Endothelial cell of umbilical vein (primary cell): ENCODE data around the gene NIF3L1. TPM values are rescaled to one million over a fixed set of nuclear protein-coding genes. Genes with fewer than 3 reads are reported as not detected.

Source experiments
- BruUV-seq: library from RNA; stranded (reverse); fragments of 400-500 nt; replicated peaks from 2 replicates; lab custom pipeline; 2021; lab: Mats Ljungman, UMichigan
- CTCF ChIA-PET: fragments of 300-600, 350-600 bp; sonication (Branson Sonifier 250); formaldehyde crosslinking; loops from one replicate; lab custom pipeline; 2021; ENCODE audit warnings: antibody characterized with exemption, inconsistent platforms; lab: Charles Lee
- POLR2A ChIA-PET: fragments of 300-600, 350-600 bp; sonication (Branson Sonifier 250); formaldehyde crosslinking; loops from one replicate; lab custom pipeline; 2021; ENCODE audit warnings: antibody characterized with exemption, inconsistent platforms; lab: Charles Lee
- DNase-seq: peaks from one replicate; pipeline ENCODE4 v3.0.0-alpha.2; 2011; ENCODE audit warnings: low read depth, low spot score
- FAIRE-seq: peaks from 2 replicates; lab custom pipeline; 2011; peaks lifted over from hg19 to GRCh38; lab: Jason Lieb, UNC
- H2AFZ ChIP-seq: 2 replicates; pipeline ENCODE4 v1.6.0; 2012; ENCODE audit warnings: low read depth, low read length, control low read depth, inconsistent platforms
- H3K27ac ChIP-seq: 2 replicates; pipeline ENCODE4 v1.5.1; 2011; ENCODE audit warnings: low read depth, mild to moderate bottlenecking, control low read depth, low read length, moderate library complexity; ENCODE audit not compliant: insufficient read depth
- H3K27me3 ChIP-seq, 2 experiments: 2 replicates each; pipeline versions ENCODE4 v1.6.0 to v1.6.1; 2011; ENCODE audit warnings: low read length in 2 of 2, mixed read lengths in 1 of 2; ENCODE audit not compliant: control insufficient read depth in 2 of 2, insufficient read depth in 2 of 2
- H3K36me3 ChIP-seq, 2 experiments: 2 replicates in 1 of 2; 3 replicates in 1 of 2; pipeline ENCODE4 v1.5.1; 2011; ENCODE audit warnings: low read length in 2 of 2, mild to moderate bottlenecking in 1 of 2, moderate library complexity in 1 of 2; ENCODE audit not compliant: control insufficient read depth in 2 of 2, insufficient read depth in 2 of 2; ENCODE audit errors: extremely low read depth in 1 of 2
- H3K4me1 ChIP-seq: 3 replicates; pipeline ENCODE4 v1.5.1; 2011; ENCODE audit warnings: mild to moderate bottlenecking, low read length; ENCODE audit not compliant: control insufficient read depth, insufficient read depth; ENCODE audit errors: extremely low read depth
- H3K4me2 ChIP-seq: 2 replicates; pipeline ENCODE4 v1.6.1; 2011; ENCODE audit warnings: low read length, control low read depth, mixed read lengths; ENCODE audit not compliant: insufficient read depth
- H3K4me3 ChIP-seq, 3 experiments: fragments of 200-600 bp in 1 of 3; sonication (generic), shearing (Covaris generic) in 1 of 3; replicated peaks in 1 of 3; 2 replicates each; pipeline ENCODE4 v1.5.1; 2011 to 2016; ENCODE audit warnings: control low read depth in 3 of 3, low read length in 3 of 3, mild to moderate bottlenecking in 2 of 3, inconsistent platforms in 1 of 3, low read depth in 1 of 3, moderate library complexity in 1 of 3; ENCODE audit not compliant: insufficient read depth in 1 of 3
- H3K79me2 ChIP-seq: 2 replicates; pipeline ENCODE4 v1.6.0; 2012; ENCODE audit warnings: low read length, inconsistent platforms; ENCODE audit not compliant: control insufficient read depth, insufficient read depth
- H3K9ac ChIP-seq: replicated peaks from 2 replicates; pipeline ENCODE3; 2011; ENCODE audit warnings: low read length, control low read depth; ENCODE audit not compliant: insufficient read depth; ENCODE audit errors: extremely low read depth
- H3K9me1 ChIP-seq: replicated peaks from 3 replicates; pipeline ENCODE4 v1.6.0; 2011; ENCODE audit warnings: mild to moderate bottlenecking, low read length; ENCODE audit not compliant: control insufficient read depth, insufficient read depth; ENCODE audit errors: extremely low read depth
- H3K9me3 ChIP-seq: replicated peaks from 2 replicates; pipeline ENCODE4 v1.5.1; 2012; ENCODE audit warnings: low read length, inconsistent platforms; ENCODE audit not compliant: control insufficient read depth, insufficient read depth
- H4K20me1 ChIP-seq: replicated peaks from 2 replicates; pipeline ENCODE3; 2011; ENCODE audit warnings: mild to moderate bottlenecking, low read length; ENCODE audit not compliant: control insufficient read depth, insufficient read depth; ENCODE audit errors: extremely low read depth
- CTCF ChIP-seq, 2 donors: IDR thresholded peaks; 1 replicate in 1 of 2; 2 replicates in 1 of 2; pipeline ENCODE4 v1.5.1; 2011; ENCODE audit warnings: low read length in 2 of 2, mild to moderate bottlenecking in 2 of 2, moderate library complexity in 2 of 2, control low read depth in 1 of 2, inconsistent platforms in 1 of 2, low read depth in 1 of 2; ENCODE audit not compliant: insufficient read depth in 1 of 2; ENCODE audit errors: extremely low read depth in 1 of 2
- EZH2 ChIP-seq: IDR thresholded peaks from 2 replicates; pipeline ENCODE4 v1.6.1; 2012; ENCODE audit warnings: borderline replicate concordance, low read depth, mild to moderate bottlenecking, moderate library complexity, low read length, inconsistent platforms; ENCODE audit not compliant: severe bottlenecking
- FOS ChIP-seq: IDR thresholded peaks from 2 replicates; pipeline ENCODE4 v1.6.1; 2011; ENCODE audit warnings: mild to moderate bottlenecking, low read length, moderate library complexity, borderline replicate concordance; ENCODE audit not compliant: insufficient read depth
- GATA2 ChIP-seq: IDR thresholded peaks from 2 replicates; pipeline ENCODE4 v1.7.0; 2011; ENCODE audit warnings: low read depth, mild to moderate bottlenecking, moderate library complexity, mixed read lengths, low read length; ENCODE audit not compliant: insufficient read length, insufficient read depth
- JUN ChIP-seq: IDR thresholded peaks from 2 replicates; pipeline ENCODE4 v1.6.1; 2011; ENCODE audit warnings: borderline replicate concordance, low read depth; ENCODE audit not compliant: insufficient read length, insufficient read depth
- MAX ChIP-seq: IDR thresholded peaks from 2 replicates; pipeline ENCODE4 v1.6.1; 2011; ENCODE audit not compliant: insufficient read depth, insufficient read length
- MYC ChIP-seq: IDR thresholded peaks from one replicate; pipeline ENCODE4 v1.6.1; 2011; ENCODE audit warnings: mild to moderate bottlenecking, low read depth, low read length
- POLR2A ChIP-seq: IDR thresholded peaks from 2 replicates; pipeline ENCODE4 v1.6.1; 2012; ENCODE audit warnings: low read depth, mild to moderate bottlenecking, control low read depth, low read length
- POLR2AphosphoS5 ChIP-seq: IDR thresholded peaks from 2 replicates; pipeline ENCODE4 v1.6.1; 2012; ENCODE audit warnings: low read depth, mild to moderate bottlenecking, control low read depth, low read length, moderate library complexity; ENCODE audit not compliant: insufficient read depth
- dilution Hi-C: fragments of 300-500 bp; cut with MboI; formaldehyde crosslinking; loops from one replicate; pipeline ENCODE4 v1.15.0; 2019; ENCODE audit warnings: low sequenced_read_pairs; ENCODE audit not compliant: extremely low pct_ligation_motif_present
- intact Hi-C: fragments of 100-400 bp; cut with micrococcal nuclease; formaldehyde crosslinking; loops from one replicate; pipeline ENCODE4 v1.10.0; 2022
- polyA plus RNA-seq, 4 experiments: library from polyadenylated mRNA; depleted of rRNA in 3 of 4; stranded (reverse) in 3 of 4; unstranded in 1 of 4; fragments of >200 nt; gene quantifications; 2 replicates each; pipeline versions ENCODE4 v1.2.1 to v1.2.3, GENCODE V29; 2011 to 2012; ENCODE audit warnings: missing spikeins in 1 of 4
- total RNA-seq: library from RNA; stranded (reverse); gene quantifications from 2 replicates; pipeline ENCODE4 v1.2.3, GENCODE V29; 2021

Gene NIF3L1
- total and polyA plus RNA-seq, 2 donors (not counting 3 experiments of a cell fraction or from before 2014, with no cell fraction given) = 16.3 to 37.5 TPM

- intact Hi-C loops = no loop called here
- no TSS peak for BruUV-seq
These were observed 56.2 kb downstream of the NIF3L1 start for GRCh38 chr2:200945395-200945729.

GRCh38 chr2:200950378-200950777 lies 61.2 kb downstream of the NIF3L1 start:
- FAIRE-seq (no peak), DNase-seq (no peak)
- no peak overlapping the region for H3K4me2 ChIP-seq
- no peak overlapping the region for H3K27ac ChIP-seq
- no peaks in the 10 kb centered on the region for H3K9me1 ChIP-seq
- no peaks in the 10 kb centered on the region for H3K79me2 ChIP-seq
- no peaks in the 10 kb centered on the region for H4K20me1 ChIP-seq
- CTCF ChIA-PET = interaction anchor here (1.2 kb wide), 1 partner anchor 119 kb away, joined by 4 read pairs; no protein-coding TSS in a partner anchor
- H3K4me3 ChIP-seq = no peak overlapping the region
- no peak overlapping the region for H2AFZ ChIP-seq
- no peak for TF ChIP-seq POLR2A
- no peak for TF ChIP-seq POLR2AphosphoS5
- no peak for TF ChIP-seq EZH2
- TF ChIP-seq FOS = no peak
- TF ChIP-seq CTCF (IDR thresholded peaks at IDR 0.05; ENCODE audit: extremely low read depth in 1 of 2, insufficient read depth in 1 of 2, low read depth in 1 of 2, low read length in 2 of 2) = no peak
- no peak for TF ChIP-seq GATA2
- TF ChIP-seq JUN = no peak
- no peak for TF ChIP-seq MYC
- TF ChIP-seq MAX = no peak
- no peaks in the 10 kb centered on the region for H3K27me3 ChIP-seq
- peaks cover 2 to 19% of the 10 kb centered on the region in 2 experiments for H3K36me3 ChIP-seq
- H3K9ac ChIP-seq = no peak overlapping the region
- H3K9me3 ChIP-seq = no peaks in the 10 kb centered on the region
- BruUV-seq = no TSS peak
- intact Hi-C loops (no loop called here), dilution Hi-C loops (no loop called here)
- POLR2A ChIA-PET = no interaction called here
- H3K4me1 ChIP-seq = peaks cover 3% of the 10 kb centered on the region

More at GRCh38 chr2:200945395-200945729, 56.2 kb downstream of the NIF3L1 start:
- peak overlapping the region; percentile 85 for H3K27ac ChIP-seq
- H3K79me2 ChIP-seq = no peaks in the 10 kb centered on the region
- no peaks in the 10 kb centered on the region for H3K27me3 ChIP-seq
- no peaks in the 10 kb centered on the region for H3K9me3 ChIP-seq
- ChIA-PET POLR2A (interaction anchor here (0.8 kb wide), 1 partner anchor 11 kb away, joined by 3 read pairs; no protein-coding TSS in a partner anchor), CTCF (interaction anchor here (0.9 to 5.7 kb wide), 6 partner anchors 14 to 232 kb away, joined by 3 to 16 read pairs (median 6); partner anchors contain the start of genes NIF3L1, ORC2 and PPIL3)
- DNase-seq = no peak
- H3K9ac ChIP-seq = peak overlapping the region; percentile 44
- TF ChIP-seq FOS = no peak
- no peak for TF ChIP-seq MYC
- H3K4me1 ChIP-seq = peaks cover 14% of the 10 kb centered on the region
- H3K36me3 ChIP-seq = peaks cover 2 to 14% of the 10 kb centered on the region in 2 experiments
- no peak overlapping the region for H3K4me2 ChIP-seq
- FAIRE-seq = no peak
- no peak overlapping the region for H3K4me3 ChIP-seq
- H4K20me1 ChIP-seq = no peaks in the 10 kb centered on the region
- no peak overlapping the region for H2AFZ ChIP-seq
- H3K9me1 ChIP-seq = no peaks in the 10 kb centered on the region
- dilution Hi-C loops = no loop called here
